Dermis blood vessel endothelial cell (primary cell): ENCODE measurements around the gene MTOR. TPM values are rescaled to one million over a fixed set of nuclear protein-coding genes. Genes with fewer than 3 reads are reported as not detected.
A peak's percentile ranks its signal among the peaks of the same experiment; 100 is the strongest.
"Not testable (repeated sequence)": the region's sequence is repeated elsewhere in the genome, so short reads cannot be mapped to it uniquely, and the experiment has no call there.

ENCODE experiments used
- DNase-seq: peaks from one replicate; pipeline ENCODE4 v3.0.0; 2010
- total RNA-seq: library from RNA; depleted of rRNA; stranded (reverse); fragments of >200 nt; gene quantifications from 2 replicates; pipeline ENCODE4 v1.2.3, GENCODE V29; 2014

The MTOR gene
- 63.5 and 86.6 TPM in 2 replicates for total RNA-seq

DNA sequence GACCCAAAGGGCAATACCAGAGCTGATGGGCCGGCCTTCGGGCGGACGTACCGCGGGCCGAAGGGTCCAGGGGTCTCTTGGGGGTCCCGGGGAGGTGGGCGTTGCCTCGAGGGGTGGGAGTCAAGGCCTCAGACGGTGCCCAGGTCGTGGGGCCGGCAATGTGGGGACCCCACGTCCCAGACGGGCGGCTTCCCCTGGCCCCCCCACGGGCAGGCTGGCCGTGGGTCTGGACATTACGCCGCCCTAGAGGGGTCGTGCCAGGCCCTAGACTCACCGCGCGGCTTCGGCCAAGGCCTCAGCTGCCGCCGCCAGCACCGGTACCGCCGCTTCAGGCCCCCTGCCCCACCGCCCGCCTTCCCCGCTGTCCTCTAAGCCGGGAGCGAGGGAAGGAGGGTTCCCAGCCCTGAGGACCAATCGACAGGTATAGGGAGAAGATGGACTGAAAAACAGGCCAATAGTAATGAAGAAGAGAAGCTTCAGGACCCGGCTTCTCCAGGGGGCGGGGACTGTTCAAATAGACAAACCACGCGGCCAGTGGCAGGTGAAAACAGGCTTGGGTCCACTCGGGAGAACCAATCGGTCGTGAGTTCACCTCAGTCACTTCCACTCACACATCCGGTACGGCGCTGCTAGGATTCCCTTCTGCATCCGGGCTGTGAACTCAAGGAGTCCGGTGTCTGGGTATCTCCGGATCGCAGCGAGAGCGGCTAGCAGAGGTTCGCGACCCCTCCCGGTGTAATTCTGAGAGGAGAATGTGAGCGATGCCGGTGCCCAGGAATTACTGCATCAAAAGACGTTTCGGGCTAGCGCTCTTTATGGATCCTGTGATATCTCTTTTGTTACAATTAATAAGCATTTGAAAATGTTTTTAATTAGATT, at the start of gene MTOR:
MTOR (minus strand) TSS at position 381 of the 879 bp plus-strand sequence. CDS start 3,142 bp downstream, outside the sequence.
- DNase-seq: peak; percentile 100

DNA sequence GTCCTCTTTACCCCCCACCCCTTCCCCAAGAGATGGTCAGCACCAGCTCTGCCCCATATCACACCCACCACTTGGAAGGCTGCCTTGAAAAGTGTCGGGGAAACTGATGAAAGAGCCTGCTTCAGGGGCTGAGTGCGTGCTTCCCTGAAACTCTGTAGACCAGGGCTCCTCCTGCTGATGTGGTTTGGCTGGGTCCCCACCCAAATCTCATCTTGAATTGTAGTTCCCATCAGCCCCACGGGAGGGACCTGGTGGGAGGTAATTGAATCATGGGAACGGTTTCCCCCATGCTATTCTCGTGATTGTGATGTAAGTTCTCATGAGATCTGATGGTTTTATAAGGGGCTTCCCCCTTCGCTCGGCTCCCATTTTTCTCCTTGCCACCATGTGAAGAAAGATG, 47.0 kb upstream of the MTOR start:
- no peak for DNase-seq

DNA sequence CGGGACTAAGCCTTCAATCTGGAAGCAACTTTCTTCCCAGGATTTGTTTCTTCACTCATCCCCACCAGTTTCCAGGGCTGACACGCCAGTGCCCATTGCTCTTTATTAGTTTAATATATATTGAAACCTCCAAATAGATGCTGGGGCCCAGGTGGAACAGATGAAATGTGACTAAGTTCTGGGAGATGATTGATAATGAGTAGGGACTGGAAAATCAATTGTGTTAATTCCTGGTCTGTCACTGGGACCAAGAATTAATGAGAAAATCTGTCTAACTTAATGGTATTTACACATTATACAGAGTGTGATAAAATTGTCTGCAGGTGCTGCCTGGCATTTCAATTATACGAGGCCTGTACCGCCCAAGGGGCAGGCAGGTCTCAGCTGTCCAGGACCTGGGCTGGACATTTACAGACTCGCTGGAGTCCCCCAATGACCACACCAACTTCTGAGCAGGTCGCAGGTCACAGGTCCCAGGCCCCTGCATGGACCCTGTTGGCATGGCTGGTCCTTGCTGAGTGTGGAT, 46.4 kb upstream of the MTOR start:
- no peak for DNase-seq

DNA sequence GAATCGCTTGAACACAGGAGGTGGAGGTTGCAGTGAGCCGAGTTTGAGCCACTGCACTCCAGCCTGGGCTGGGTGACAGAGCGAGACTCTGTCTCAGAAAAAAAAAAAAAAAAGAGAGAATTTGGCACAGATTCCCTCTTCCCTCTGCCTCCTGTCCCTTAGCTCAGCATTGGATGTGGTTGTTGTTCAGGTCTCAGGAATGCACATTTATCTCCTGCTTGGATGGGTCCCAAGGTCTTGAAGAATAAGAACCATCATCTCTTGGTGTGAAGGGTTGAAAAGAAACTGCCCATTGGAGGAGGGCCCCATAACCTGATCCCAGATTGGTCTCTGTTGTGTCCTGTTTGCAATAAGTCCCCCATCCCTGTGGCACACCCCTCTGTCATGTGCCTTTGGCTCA, 45.5 kb upstream of the MTOR start:
- no peak for DNase-seq

DNA sequence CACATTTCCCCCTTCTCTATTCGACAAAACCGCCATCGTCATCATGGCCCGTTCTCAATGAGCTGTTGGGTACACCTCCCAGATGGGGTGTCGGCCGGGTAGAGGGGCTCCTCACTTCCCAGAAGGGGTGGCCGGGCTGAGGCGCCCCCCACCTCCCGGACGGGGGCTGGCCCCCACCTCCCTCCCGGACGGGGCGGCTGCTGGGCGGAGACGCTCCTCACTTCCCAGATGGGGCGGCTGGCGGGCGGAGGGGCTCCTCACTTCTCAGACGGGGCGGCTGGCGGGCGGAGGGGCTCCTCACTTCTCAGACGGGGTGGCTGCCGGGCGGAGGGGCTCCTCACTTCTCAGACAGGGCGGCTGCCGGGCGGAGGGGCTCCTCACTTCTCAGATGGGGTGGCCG, 43.2 kb upstream of the MTOR start:
- not testable (repeated sequence) for DNase-seq

DNA sequence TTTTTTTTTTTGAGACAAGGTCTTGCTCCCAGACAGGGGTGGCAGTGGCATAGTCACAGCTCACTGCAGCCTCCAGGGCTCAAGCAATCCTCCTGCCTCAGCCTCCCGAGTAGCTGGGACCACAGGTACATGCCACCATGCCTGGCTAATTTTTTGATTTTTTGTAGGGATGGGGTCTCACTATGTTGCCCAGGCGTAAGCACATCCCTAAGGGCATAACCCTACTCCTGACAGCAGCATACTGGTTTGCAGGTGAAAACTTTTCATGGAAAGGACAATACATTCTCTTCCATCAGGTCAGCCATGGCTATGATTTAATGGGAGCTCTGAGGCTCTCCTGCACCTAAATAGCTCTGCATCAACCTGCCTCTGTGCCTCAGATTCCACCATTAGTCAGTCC, 40.0 kb upstream of the MTOR start:
- DNase-seq: no peak

DNA sequence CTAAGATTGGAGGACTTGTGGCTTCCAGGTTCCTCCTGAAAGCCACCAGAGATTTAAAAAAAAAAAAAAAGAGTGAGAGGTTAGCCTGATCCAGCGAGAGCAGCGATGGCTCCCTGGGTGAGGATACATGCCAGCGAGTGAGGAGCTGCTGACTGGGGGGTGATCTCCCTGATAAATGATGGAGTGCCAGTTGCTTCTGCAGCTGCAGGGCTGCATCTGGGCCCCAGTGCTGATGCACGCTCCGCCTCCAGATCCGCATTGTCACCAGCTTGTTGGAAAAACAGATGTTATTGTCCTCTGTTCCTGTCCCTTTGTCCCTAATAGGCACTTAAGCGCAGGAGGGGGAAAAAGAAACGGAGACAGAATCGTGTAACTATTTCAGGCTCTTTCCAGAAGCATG, 39.2 kb upstream of the MTOR start:
- DNase-seq: no peak

DNA sequence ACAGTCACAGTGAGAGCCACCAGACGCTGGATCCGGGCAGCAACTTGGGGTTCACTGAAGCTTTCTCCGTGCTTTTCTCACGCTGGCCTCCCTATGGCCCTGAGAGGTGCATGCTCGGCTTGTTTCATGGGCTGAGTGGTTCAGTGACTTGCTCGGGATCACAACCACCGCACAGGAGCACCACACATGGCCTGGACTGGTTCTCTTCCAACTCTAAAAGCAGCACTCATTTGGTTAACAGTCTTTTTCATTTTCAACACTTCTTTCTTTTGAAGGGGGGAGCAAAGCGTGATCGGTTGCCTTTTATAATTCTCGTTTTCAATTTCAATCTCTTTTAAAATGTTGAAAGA, 36.8 kb upstream of the MTOR start:
- DNase-seq: no peak

DNA sequence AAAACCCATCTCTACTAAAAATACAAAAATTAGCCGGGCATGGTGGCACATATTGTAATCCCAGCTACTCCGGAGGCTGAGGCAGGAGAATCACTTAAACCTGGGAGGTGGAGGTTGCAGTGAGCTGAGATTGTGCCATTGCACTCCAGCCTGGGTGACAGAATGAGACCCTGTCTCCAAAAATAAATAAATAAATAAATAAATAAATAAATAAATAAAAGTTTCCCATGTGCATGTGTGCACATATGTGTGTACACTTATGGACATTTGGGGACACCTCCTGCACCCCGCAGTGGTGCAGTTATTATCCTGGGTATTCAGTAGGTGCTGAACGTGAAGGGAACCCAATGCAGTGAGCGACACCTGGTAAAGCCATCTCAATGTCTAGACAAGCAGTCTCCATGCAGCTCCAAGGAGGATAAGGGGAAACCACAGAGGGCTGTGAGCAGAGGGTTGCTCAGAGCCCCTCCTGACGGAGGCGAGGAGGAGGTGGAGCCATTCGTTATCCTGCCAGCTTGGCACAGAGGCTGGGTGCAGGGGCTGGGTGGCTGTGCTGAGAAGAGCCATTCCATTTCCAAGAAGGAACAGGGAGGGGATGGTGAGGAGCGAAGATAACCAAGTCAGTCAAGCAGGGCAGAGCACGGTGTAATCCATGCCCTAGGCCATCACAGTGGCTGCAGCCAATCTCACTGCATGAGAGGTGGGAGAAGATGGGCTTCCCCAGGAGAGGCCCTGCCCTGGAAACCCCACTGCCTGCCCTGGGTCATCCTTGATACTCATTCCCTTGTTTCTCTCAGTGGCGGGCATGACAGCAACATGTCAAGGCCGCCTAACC, 36.3 kb upstream of the MTOR start:
- DNase-seq: no peak

DNA sequence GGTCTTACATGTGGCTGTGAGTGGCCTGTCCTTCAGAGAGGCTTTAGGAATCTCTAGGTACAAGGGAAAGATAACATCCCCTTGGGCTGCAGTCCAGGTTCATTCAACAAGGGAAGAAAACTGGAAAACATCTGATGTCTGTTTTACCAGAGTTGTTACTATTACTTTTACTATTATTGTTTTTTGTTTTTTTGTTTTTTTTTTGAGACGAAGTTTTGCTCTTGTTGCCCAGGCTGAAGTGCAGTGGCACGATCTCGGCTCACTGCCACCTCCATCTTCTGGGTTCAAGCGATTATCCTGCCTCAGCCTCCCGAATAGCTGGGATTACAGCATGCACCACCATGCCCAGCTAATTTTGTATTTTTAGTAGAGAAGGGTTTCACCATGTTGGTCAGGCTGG, 35.4 kb upstream of the MTOR start:
- not testable (repeated sequence) for DNase-seq

DNA sequence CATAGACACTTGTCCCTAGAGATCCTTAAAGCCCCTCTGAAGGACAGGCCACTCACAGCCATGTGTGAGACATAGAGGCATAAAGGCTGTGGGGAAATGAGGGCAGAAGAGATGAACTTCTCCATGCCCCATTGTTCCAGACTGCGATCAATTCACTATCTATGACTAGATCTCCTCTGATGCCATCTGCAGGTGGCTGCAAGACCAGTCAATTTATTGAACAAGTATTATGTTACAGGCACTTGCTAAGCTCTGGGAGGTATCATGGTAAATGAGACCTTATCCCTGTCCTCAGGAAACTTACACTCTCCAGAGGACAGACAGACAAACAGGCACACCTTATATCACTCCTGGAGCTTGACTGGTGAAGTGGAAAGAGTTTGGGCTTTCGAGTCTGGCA, 33.6 kb upstream of the MTOR start:
- DNase-seq: no peak

DNA sequence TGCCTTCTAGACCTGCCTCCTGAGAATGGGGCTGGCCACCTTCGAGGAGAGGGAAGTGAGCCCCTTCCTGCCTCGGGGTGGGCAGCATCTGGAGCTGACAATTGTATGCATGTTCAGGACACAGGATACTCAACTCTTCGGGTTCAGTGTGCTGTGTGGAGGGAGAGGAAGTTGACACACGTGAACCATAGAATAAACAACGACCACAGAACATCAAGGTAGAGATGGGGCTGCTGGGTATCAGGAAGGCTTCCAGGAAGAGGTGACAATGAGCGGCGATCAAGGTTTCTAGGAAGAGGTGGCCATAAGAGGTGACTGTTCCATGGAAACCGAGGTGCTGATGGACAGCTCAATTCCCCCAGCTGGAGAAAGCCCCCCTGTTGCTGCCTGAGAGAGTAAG, 32.6 kb upstream of the MTOR start:
- no peak for DNase-seq

DNA sequence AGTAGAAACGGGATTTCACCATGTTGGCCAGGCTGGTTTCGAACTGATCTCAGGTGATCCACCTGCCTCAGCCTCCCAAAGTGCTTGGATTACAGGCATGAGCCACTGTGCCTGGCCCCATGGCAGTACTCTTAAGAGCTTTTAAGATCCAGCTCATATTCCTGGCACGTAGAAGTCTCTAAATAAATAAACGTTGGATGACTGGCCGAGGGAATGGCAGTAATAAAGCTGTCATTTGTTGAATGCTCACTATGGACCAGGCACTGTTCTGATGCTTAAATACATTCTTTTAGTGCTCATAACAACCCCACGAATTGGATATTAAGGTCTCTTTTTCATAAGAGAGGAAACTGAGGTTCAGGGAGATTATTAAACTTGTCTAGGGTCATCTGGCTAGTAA, 31.5 kb upstream of the MTOR start:
- no peak for DNase-seq

DNA sequence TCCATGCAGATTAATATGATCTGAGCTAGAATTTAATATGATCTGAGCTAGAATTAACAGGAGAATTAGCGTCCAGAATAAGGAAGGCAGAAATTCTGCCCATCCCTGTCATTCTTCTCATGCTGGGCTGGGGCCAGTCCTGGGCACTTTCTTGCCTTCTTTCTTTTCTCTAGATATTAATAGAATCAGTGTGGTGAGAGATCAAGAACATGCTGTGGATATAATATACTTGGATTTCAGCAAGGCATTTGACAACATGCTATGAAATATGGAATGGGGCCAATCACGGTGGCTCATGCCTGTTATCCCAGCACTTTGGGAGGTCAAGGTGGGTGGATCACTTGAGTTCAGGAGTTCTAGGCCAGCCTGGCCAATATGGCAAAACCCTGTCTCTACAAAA, 28.7 kb upstream of the MTOR start:
- DNase-seq: no peak

DNA sequence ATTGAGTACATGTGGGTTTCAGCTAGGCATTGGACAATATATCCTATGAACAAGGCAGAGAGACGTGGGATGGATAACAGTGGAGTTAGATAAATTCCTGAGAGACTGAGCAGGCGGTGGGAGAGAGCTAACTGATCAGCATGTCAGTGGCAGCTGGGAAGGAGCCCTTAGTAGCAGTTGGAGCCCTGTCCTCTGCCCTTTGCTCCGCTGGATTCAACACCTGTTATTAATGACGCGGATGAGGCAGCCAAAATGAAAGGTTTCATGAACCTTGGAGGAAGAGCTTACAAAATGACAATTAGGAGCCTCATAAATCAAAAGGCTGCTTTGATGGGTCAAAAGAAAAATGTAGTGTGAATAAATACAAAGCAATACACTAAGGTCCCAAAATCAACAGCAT, 26.7 kb upstream of the MTOR start:
- DNase-seq: no peak

DNA sequence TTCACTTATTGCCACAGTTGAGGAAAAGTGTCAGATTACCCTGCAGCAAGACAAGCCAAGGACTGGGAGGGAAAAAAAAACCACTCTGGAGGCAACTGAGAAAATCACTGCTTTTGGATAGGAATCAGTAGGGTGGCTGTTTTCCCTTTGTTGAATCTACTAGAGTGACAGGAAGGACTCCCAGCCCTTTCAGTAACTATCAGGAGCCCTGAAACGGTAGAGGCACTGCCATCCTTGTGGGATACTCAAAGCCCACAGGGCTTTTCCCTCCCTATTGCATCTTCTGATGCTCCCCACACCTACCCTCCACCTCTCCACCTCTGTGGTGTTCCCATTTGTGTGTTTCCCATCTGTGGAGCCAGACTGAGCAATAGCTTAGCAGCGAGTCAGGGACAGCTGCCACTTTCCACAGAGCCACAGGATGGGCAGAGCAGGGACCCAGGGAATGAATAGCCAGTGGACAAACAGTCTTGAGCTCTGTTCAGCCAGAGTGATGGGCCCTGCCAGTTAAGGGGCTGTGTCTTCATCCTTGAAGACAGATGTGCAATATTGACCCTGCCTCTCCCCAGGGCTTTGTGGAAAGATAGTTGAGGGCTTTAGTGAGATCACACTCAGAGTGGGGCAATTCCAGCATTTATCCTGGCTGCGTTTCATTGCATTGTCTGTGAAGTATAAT, 24.5 kb upstream of the MTOR start:
- DNase-seq: no peak

DNA sequence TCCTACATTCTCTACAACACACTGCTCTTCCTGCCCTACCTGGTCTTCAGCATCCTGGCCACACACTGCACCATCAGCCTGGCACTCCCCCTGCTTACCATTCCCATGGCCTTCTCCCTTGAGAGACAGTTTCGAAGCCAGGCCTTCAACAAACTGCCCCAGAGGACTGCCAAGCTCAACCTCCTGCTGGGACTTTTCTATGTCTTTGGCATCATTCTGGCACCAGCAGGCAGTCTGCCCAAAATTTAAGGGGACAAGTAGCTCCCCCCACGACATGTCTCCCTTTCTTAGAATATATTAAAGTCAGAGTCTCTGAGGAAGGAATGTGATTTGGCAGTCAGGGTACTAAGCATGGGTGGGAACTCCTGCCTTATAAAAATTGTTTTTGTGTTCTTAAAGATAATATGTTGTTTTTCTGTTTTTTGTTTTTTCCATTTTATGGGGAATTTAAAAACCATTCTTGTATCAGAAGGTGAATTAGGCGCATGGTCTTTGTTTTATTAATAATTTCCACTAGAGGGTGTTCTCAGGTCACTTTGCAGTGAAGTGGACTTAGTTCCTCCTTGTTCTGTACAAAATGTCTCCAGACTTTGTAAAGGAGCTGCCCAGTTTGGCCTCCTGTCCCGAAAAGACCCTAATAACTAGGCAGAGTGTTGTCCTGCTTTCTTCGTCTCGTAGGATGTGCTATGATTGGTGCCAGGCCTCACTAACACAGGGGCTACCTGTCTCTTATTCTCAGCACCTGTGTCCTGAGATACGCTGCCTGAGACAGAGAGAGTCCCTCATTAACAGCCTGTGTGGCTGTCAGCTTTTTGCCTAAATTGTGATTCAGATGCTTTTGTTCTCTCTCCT, 23.8 kb upstream of the MTOR start:
- peak; percentile 39 for DNase-seq

DNA sequence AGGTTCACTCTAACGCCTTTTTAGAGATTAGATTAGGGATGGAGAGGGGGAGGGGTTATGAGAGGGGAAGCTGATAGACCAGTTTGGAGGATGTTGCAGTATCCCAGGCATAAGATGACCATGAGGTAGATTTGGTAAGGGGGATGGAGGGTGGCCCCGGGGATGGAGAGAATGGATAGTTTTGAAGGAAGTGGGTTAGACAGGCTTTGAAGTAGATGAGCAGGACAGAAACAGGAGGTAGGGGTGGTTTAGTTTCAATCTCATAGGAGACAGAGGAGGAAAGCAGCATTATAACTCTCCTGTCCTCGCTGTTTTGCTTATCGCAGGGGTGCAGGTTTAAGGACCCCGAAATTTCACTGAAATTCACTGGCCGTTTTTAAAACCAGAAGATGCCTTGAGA, 22.4 kb upstream of the MTOR start:
- no peak for DNase-seq

DNA sequence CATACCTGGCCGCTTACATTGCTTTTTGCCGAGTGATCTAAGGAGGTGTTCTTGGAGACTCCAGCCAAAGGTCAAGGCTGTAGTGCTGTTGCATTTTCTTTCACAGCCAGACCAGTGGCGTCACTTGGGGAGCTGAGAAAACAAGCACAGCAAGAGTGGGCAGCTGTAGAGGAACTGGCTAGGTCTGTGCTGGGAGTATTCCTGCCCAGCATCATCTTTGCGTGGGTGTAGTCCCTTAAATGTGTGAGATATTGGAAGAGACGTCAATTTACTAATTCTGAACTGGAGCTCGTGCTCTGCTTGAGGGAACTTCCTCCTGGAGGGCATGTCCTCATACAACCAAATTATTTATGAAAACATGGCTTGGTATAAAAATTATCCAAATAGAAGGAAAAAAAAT, 20.8 kb upstream of the MTOR start:
- no peak for DNase-seq

DNA sequence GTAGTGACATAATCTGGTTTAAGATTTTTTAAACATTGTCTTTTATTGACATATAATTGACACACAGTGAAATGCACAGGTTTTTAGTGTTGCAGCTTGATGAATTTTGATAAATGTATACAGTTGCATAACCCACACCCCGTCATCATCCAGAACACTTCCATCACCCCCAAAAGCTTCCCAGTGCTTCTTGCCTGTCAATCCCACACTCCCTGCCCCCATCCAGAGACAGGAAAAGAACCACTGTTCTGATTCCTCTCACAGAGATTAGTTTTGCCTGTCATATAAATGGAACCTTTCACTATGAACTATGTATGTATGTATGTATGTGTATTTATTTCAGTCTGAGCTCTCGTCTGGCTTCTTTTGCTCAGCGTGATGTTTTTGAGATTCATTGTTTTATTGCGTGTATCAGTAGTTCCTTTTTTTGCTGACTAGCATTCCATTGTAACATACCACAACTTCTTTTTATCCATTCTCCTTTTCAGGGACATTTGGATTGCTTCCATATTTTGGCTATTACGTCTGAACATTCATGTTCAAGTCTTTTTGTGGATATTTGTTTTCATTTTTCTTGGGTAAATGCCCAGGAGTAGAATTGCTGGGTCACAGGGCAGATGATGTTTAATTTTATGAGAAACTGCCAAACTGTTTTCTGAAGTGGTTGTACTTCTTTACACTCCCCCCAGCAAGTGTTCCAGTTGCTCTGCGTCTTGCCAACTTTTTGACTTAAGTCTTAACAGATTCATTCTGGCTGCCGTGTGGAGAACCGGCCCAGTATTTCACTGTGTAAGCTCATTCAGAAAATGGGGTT, 19.4 kb upstream of the MTOR start:
- peak; percentile 73 for DNase-seq

DNA sequence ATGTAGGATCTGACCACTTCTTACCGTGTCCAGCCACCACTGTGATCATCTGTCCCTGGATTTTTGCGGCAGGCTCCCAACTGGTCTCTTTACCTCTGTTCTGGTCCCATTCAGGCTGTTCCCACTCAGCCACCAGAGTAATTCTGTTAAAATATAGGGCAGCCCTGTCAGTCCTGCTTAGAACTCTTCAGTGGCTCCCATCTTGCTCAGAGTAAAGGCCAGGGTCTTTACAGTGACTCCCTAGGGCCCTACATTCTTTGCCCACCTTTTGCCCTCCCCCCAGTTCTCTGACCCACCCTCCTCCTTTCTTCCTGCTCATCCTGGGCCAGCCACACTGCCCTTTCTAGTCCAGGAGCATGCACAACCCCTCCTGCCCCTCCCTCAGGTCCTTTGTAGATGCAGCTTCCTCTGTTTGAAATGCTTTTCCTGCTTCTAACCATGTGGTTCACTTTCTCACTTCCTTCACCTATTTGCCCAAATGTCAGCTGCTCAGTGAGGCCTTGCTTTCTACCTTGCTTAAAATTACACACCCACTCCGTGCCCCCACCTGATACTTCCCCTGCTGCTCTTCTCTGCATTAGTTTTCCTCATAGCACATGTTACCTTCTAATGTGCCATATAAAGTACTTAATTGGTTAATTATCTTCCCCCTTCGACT, 18.5 kb upstream of the MTOR start:
- DNase-seq: peak; percentile 51
